NCI-H1930 (cell line): Measurements from ENCODE around the gene RFX7.
A peak's percentile ranks its signal among the peaks of the same experiment; 100 is the strongest.
"Not testable (repeated sequence)": the region's sequence is repeated elsewhere in the genome, so short reads cannot be mapped to it uniquely, and the experiment has no call there.

Source experiments
- DNase-seq, 2 experiments: peaks; one replicate each; lab custom pipeline; 2025; lab: John Stamatoyannopoulos, UW

Gene RFX7

DNA sequence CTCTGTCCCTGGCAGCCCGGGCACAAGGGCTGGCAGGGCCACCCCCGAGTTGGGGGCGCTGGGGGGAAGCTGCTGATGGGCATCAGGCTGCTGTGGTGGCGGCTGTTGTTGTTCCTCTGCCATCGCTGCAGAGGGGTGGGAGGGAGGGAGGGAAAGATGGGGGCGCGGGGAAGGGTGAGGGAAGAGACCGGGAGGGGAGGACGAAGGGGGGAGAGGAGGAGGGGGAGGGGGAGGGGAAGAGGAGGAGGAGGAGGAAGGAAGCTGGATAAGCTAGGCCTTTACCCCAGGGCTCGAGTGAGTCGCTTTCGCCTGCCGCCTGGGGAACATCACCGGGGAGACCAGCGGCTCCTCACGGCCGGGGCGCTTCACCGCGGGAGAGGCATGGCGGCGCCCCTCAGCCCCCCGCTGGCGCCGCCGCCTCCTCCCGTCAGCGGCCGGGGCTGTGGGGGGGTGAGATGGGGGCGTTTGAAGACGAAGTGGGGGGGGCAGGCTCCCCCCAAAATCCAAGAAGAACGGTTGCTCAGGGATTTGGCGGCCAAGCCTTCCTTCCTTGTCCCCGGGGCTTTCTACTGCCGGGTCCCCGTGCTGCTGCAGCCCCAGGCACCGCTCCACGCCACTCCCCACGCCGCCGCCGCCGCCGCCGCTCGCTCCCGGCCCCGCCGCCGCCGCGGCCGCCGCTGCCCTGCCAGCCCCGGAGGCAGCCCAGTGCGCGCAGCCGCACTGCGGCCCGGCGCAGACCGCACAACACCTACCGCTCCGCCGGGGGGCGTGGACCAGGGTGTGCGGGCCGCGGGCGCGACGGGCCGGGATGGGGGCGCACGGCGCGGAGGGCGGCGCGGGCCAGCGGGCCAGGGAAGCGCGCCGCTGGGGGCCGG is at the start of gene RFX7:
RFX7 (minus strand) TSS at position 717 of the 875 bp plus-strand sequence; CDS start at position 123, 594 bp downstream.
- DNase-seq: peak; percentile 60 to 82

DNA sequence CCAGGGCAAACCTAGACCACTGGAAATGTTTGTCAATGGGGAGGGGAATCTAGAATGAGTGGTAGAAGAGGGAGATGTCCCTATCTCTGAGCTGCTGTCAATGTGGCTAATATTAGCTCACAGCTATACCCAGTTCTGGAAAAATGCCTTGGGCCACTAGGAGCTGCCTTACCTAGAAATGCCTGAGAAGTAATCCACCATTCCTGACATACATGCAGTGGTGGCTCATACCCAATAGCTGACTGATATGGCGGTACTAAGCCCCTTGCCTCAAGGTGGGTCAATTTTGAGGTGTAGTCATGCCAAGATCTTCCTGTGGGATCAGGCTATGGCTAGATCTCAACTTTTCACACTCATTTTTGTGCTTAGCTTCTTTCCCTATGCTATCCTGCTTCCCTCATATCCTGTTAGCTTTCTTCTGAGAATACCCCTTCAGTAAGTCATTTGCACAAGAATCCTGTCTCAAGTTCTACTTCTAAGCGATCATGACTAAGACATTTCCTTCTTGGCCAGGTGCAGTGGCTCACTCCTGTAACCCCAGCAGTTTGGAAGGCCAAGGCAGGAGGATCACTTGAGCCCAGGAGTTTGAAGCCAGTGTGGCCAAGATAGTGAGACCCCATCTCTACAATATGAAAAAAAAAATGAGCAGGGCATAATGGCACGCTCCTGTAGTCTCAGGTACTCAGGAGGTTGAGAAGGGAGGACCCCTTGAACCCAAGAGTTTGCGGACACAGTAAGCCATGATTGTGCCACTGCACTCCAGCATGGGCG is 49.1 kb upstream of the RFX7 start:
- DNase-seq: no peak

DNA sequence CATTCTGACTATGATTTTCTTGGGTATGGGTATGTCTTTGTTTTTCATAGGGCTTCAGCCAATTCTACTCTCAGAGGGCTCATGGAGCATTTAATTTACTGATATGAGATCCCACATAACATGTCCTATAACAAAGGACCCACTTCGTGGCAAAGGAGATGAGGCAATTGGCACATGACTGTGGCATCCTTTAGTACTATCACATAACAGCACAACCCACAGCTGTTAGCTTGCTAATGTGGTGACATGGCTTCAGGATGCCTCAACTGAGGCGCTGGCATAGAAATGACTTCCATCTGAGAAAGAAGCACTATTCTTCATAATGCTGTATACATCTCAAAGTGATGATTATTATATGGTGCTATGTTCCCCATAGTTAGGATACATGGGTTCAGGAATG is 48.1 kb upstream of the RFX7 start:
- DNase-seq: no peak

DNA sequence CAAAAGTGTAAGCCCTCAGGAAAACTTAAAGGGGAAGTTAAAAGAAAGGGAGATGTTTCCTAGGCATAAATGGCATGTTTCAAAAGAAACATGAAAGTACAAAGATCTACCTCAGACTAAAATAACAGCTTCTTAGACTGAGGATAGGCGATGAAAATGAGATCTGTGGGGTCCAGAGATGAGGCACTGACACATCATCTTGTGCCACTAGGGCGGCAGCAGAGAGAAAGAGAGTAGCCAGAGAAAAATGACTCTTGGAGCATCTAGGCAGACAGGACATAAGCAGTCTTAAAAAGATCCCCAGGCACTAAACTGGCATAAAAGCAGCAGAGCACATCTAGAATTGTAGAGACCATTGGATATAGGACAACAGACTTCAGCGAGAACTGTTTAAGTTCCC is 42.5 kb upstream of the RFX7 start:
- no peak for DNase-seq

DNA sequence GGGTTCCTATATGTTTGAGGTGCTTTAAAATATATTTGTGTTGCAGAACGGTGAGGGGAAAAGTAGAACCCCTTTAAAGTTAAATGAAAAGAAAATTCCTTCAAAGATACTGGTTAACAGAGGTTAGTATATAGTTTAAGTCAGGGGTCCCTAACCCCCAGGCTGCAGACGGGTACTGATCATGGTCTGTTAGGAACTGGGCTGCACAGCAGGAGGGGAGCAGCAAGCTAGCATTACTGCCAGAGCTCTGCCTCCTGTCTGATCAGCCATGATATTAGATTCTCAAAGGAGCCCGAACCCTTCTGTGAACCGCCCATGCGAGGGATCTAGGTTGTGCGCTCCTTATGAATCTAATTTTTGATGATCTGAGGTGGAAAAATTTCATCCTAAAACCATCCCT is 37.5 kb upstream of the RFX7 start:
- no peak for DNase-seq

DNA sequence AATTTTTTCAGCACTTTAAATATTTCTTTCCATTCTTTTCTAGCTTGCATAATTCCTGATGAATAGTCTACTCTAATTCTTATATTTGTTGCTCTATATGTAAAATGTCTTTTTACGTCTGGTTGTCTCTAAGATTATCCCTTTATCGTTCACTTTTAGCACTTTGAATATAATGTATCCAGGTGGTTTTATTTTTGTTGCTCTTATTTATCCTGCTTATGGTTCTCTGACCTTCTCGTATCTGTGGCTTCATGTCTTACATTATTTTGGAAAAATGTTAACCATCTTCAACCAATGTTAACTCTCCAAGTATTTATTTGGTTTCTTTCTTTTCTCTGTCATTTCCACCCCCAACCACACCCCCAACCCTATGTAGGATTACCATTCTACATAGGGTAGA is 30.0 kb upstream of the RFX7 start:
- DNase-seq: no peak

DNA sequence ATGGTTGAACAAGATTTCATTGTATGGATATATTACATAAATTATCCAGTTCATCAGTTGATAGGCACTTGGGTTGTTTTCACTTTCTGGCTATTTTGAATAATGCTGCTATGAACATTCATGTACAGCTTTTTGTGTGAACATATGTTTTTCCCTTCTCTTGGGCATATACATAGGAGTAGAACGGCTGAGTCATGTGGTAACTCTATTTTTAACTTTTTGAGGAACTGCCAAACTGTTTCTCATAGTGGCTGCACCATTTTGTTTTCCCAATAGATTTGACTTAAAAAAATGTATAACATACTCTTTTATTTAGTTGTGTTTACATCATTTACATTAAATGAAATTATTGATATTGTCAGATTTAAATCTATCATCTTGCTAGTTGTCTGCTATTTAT is 28.8 kb upstream of the RFX7 start:
- DNase-seq: no peak

DNA sequence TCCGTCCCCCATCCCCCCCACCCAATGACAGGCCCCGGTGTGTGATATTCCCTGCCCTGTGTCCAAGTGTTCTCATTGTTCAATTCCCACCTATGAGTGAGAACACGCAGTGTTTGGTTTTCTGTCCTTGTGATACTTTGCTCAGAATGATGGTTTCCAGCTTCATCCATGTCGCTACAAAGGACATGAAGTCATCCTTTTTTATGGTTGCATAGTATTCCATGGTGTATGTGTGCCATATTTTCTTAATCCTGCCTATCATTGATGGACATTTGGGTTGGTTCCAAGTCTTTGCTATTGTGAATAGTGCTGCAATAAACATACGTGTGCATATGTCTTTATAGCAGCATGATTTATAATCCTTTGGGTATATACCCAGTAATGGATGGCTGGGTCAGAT is 22.8 kb upstream of the RFX7 start:
- not testable (repeated sequence) for DNase-seq

DNA sequence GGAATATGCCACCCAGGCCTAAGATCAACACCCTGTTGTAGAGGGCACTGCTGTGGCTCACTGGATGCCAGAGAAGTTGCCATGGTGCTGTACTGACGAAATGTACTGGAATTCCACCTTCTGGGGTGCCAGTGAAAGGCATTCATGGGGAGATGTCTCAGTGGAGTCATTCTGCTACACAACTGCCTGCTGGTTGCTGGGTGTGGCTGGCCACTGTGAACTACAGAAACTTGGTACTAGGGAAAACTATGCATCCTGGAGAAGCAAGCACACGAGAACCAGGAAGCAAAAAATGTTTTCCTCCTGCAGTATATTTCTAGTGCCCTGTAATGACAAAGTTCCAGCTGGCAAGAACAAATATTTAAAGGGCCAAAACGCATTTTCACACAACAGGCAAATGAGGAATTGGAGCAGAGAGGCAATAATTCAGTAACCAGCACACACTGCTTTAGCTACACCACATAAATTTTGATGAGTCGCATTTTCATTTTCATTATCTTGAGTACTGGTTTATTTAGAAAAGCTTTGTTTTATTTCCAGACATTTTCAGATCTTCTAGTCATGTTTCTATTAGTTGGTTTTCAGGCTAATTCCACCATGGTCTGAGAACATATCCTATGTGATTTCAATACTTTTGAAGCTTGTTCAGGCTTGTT is 18.3 kb upstream of the RFX7 start:
- DNase-seq: no peak

DNA sequence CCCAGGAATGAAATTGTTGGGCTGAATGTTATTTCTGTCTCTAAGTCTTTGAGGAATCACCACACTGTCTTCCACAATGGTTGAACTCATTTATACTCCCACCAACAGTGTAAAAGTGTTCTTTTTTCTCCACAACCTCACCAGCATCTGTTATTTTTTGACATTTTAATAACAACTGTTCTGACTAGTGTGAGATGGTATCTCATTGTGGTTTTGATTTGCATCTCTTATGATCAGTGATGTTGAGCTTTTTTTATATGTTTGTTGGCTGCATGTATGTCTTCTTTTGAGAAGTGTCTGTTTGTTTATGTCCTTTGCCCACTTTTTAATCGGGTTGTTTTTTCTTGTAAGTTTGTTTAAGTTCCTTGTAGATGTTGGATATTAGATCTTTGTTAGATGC is 13.6 kb upstream of the RFX7 start:
- DNase-seq: not testable (repeated sequence)

DNA sequence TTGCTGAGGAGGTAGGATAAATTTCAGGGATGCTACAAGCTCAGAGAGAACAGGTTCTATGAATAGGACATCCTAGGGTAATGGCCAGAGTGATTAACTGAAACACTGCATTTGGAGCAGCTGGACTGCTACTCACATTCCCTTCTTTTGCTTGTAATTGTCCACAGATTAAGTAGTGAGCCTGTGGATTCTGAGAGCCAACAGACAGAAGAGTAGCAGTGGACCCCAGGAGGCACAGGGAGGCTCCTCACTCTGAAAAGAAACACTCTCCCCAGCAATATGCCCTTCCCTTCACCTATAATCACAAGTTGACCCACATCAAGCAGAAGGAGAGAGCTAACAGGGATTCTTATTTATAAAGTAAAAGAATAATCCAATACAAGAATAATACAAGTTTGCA is 10.6 kb upstream of the RFX7 start:
- DNase-seq: no peak

DNA sequence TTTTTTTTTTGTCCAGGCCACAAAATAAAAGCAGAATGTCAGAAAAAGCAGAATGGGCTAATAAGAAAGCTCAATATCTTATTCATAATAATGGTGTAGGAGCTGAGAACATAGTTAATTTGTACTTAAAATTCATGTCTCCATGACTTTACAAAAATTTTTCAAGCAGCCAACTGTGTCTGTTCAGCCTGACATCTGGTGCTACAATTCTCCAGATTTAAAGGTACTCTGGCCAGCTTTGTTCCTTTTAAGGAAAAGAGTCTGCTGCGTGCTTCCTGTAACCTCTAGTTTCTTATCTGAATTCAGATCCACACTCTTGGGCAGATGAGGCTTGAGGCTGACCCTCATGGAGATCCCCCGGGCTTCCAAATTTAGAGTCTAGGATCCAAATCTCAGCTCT is 8.7 kb upstream of the RFX7 start:
- no peak for DNase-seq

DNA sequence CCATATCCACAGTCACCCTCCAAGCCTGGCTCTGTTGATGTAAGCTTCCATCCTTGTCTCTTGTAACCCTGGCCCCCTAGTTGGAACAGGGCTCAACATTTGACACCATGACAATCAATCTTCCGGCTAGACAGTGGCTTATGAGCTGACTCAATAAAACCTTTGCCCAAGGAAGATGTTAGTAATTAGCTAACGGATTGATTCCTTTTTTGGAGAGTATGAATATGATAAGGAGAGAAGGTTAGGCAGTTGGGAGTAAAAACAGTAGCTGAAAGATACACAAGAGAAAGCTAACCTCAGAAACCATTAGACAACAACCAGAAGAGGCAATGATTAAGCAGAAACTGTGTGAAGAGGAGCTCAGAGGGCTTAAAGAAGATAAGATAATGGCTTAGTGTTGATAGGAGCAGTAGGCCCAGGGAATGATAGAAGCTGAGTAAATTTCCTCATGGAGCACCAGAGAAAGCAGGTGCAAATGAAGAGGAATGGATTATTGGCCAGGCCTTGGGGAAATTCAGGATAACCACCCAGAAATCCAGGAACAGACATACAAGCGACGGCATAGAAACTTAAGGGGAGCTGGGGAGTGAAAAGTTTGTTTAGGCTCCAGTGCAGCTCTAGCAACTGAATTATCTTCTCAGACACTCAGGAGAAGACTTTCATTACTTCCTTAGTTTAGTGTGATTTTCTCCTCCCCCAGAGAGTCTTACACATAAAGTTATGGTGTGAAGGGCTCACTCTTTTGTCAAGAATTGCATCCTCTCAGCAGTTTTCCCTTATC is 7.8 kb upstream of the RFX7 start:
- no peak for DNase-seq

DNA sequence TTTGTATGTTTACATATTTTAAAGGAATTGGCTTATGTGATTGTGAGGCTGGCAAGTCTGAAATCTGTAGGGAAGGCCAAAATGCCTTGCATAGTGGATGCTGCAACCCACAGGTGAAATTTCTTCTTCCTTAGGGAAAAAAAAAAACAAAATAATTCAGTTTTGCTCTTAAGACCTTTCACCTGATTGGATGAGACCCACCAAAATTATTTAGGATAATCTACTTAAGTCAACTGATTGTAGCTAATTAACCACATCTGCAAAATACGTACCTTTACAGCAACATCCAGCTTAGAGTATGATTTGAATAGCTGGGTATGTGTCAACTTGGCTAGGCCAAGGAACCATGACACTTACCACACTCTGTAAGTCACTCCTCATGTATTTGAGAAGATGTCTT is 6.9 kb upstream of the RFX7 start:
- no peak for DNase-seq

DNA sequence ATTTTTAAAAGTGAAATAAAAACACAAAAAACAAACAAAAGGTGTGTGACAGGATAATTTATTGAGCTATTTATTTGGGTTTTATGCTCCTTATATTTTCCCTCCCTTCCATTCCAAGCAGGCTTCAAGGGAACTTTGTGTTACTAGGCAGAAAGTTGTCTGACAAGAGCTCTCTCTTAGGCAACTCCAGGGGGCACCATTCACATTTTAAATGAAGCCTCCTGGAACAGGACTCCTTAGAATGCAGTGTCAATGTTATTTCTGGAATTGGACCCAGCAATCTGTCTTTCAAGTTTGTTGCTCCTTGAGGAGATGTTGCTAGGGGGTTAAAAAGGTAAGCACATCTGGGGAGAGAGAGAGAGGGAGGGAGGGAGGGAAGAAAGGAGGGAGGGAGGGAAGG is 5.4 kb upstream of the RFX7 start:
- no peak for DNase-seq

DNA sequence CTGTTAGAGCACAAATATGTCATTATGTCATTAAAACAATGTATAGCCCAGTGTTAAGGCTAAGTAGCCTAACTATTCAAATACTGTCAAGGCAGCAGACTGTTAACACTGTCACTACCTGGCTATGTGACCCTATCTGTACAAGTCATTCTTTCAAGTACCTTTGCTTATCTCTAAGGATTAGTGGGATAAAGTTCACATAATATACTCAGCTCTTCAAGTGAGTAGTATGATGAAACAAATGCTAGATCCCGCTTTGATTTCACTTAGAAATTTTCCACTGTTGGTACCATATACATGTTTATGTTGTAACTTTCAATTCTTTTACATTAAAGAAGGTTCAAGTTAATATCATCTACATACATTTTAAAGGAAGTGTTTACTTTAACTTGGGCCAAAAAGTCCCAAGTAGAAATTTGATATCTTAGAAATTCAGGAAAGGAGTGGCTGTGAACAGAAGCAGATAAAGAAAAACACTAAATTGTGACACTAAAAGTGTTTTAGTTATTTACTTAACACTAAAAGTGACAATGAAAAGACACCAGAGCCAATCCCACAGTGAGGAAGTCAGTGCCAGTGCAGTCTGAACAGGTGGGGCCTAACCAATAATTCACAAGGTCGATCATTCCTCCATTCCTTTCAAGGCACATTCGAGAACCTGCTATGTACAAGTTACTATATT is 4.8 kb upstream of the RFX7 start:
- DNase-seq: no peak

DNA sequence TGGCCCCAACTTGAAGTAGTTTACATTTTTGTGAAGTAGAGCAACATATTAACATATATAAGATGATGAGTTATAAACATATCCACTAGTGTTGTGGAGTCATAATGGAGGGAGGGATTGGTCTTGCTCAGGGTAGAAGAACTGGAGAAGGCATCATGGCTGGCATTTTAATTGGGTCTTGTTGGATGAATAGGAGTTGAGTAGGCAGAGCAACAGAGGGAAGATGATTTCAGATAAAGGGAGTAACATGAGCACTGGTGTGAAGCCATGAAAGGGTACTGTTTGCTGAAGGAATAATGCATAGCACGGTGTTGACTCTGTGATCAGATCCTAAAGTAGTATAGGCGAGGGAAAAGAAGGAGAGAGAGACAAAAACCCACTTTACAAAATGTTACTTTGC is 3.6 kb upstream of the RFX7 start:
- DNase-seq: no peak

DNA sequence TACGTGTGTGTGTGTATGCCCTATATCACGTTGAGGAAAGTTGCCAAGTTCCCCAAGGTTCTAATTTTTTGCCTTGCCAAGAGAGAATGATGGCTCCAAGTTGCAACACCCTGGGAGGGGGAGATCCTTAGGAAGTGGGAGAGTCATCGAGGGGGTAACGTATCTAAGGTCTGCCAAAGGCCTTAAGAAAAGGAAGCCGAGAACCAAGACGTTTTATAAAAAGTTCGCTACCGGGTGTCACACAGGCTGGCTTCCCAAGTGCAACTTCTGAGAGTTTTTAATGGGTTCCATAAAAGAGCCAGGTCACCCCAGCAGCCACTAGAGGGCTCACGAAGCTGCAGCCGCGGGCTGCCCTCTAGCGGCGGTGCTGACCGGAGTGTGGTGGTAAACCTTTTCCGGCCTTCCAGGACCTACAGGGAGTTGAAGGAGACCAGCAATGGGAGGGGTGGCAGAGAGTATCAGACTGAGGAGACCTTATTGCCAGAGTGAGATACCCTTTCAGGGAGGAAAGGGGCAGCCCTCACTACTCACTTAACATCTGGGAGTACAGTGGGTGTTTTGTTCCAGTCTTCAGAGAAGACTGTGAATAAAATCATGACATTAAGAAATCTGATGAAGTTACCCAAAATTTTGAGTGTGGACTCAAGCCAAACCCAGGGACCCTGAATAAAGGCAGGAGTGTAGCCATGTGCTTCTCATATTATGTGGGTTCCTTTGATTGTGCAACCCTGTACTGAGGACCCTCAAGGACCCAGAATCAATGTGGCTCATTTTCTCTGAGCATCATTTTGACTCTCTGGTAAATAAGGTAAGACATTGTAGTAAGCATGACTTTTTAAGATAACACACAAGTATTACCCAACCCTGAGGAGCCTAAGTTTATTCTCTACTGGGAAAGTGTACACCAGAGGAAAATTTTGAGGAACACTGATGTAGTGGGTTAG is 2.5 kb upstream of the RFX7 start:
- peak; percentile 37 to 73 for DNase-seq

DNA sequence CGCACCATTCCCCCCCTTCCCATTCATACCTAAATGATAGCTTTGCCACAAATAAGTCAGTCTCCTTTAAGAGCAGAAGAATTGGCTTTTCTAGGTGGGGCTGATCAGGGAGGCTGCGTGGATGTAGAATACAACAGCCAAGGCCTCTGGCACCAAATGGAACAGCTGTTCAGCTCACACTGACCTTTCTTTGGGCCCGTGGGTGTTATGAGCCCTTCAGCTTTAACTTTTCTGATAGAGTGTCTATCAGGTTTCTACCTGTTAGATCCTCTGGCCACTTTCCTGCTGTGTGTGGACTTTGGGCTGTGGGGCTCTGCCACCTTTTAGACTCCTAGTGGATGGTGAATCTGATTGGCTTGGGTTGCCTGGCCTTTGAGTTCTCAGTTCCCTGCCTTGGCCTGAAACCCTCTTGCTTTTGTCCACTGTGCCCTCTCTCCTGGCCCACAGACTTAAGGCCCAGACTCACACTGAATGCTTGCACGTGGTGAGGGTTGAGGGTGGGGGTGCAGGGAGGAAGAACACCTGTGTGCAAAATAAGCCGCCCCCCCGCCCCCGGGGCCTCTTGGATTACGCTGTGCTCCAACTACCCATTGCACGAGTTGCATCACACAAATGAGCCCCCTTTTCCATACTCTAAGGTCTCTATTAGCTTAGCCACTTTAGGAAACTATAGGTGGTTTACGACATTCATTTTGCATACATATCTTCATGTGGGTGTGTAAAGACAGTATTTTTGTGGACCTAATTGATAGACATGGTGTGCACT is 1.3 kb upstream of the RFX7 start:
- no peak for DNase-seq
